Stimulated activated CD4-positive, alpha-beta T cell treated with anti-CD3 and anti-CD28 coated beads, Interleukin-4, amount 100 ng/mL, for 24 hours (primary cell): ENCODE data around the gene NR5A1.

Source experiments
- DNase-seq: peaks from one replicate; pipeline ENCODE4 v3.0.0-alpha.2; 2020

Gene NR5A1

GRCh38 chr9:124456341-124457078, 50.7 kb downstream of the NR5A1 start:
- DNase-seq: no peak

DNA sequence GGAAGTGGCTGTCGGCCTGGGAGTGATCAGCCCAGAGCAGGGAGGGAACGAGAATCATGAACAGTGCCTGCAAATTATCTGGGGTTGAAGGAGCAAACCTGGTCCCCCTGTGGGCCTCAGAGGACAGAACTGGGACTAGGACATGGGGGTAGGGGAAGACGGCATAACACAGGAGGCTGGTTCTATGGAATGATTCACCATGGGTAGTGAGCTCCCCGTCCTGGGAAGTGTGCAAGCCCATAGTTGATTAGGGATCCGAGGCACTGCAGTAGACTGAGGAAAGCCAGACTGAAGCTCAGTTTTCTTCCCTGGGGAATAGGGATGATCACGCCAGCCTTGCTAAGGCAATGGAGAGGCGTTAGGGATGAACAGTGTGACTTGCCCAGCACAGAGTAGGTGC, 51.4 kb downstream of the NR5A1 start:
- no peak for DNase-seq

- no peak for DNase-seq
These were observed 52.3 kb downstream of the NR5A1 start for GRCh38 chr9:124454791-124455443.

DNA sequence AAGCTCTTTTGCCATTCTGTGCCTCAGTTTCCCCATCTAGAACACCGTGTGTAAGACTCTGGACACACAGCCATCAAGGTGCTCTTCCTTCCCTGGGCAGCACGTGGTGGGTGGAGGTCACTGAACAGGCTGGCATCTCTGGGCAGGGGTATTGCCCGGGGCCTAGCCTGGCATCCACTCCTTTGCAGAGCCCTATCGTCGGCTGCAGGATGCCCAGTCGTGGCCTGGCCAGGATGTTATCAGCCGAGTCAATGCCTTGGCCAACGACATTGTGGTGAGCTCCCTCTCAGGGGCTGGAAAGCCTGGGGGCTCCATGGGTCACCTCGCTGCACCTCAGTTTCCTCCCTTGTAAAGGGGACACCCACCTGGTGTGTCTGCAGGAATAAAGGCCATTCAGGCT, 52.9 kb downstream of the NR5A1 start:
- no peak for DNase-seq

GRCh38 chr9:124453586-124454191, 53.5 kb downstream of the NR5A1 start:
- no peak for DNase-seq

- no peak for DNase-seq
These were observed 54.2 kb downstream of the NR5A1 start for GRCh38 chr9:124452841-124453585.

GRCh38 chr9:124452326-124452725, 54.9 kb downstream of the NR5A1 start:
- DNase-seq: no peak

DNA sequence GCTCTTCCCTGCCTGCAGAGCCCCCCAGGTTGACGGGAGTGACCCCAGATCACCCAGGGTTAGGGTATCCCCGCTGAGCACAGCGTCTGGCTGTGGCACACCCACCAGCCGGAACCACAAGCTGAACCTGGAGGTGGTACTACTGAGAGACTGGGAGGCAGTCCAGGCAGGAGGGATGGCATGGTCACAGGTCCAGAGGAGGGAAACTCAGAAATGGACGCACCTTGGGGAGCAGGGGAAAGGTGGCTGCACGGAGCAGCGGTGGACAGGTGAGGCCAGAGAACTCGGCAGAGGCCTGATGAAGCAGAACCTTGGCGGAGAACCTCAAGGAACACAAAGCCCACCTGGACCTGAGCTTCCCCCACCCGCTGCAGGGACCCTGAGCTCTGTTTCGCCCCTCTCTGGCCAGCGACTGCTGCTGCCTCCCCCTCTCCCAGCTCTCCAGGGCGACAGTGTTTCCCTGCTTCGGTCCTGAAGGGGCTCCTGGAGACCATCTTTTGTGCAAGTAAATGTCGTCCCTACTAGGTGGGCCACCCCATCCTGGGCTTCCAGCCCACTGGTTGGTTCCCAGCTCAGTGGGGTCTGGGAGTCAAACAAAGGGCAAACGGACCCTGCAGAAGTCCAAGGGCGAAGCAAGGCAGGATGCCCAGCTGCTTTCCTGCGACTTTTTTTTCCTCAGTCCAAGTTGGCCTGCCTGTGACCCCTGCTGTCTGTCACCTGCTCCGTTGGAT, 56.1 kb downstream of the NR5A1 start:
- DNase-seq: no peak

DNA sequence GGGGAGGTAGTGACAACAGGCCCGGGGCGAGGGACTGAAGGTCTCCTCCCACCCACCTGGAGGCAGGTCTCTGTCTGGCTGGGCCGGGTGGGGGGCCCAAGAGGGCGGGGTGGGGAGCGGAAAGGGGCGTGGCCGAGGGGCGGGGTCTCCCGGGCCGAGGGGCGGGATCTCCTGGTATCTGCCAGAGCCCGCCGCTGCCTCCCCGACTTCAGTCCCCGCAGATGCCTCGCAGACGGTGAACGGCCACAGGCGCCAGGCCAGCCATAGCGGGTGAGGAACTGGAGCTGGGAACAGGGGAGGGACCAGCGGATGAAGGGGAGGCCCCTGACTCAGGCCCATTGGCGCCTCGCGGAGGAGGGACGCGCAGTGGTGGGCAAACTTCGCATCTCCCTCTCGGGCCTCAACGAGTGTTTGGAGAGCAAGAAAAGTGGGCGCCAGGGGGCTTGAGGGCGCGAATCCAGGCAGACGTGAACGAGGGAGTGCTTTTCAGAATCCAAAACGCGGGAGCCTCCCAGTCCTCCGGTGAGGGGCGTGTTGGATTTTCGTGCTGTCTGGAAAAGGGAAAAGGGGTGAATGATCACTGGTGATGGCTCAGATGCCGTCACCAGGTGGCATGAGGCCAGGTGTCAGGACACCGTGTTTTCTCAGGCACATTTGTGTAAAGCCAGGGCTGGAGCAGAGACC, 56.8 kb downstream of the NR5A1 start, which contains the start of gene ADGRD2:
Gene ADGRD2 (plus strand): TSS at position 211 of the 684 bp plus-strand sequence. CDS start 1,216 bp downstream, outside the sequence.
- no peak for DNase-seq

DNA sequence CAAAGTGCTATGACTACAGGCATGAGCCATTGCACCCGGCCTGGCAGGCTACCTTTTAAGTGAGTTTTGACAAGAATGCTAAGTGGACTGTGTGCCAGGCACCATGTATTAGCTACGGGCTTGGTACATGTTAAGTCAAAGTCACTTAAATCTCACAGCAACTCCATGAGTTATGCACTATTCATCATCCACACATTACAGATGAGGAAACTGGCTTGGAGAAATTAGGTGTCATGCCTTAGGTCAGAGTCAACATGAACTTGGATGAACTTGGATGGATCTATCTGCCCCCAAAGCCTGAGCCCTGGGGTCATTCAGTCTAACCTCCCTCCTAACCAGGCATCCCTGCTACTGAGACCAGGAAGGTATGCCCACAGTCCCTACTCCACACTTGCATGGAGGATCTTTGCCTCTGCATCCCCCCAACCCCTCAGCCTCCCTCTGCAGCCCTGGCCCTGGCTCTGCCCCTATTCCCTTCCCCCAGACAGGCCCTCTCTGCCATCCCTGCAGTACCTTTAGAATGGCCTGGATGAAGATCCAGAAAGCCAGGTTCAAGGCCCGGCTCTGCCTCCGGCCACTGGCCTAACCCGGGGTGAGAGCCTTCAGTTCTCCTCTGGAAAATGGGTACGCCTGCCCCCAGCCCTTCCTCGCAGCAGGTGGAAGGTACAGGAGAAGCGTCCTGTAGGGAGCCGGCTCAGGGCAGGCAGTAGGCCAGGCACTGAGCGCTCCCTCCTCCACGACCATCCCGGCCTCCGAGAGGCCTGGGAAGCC, 57.6 kb downstream of the NR5A1 start:
- no peak for DNase-seq

DNA sequence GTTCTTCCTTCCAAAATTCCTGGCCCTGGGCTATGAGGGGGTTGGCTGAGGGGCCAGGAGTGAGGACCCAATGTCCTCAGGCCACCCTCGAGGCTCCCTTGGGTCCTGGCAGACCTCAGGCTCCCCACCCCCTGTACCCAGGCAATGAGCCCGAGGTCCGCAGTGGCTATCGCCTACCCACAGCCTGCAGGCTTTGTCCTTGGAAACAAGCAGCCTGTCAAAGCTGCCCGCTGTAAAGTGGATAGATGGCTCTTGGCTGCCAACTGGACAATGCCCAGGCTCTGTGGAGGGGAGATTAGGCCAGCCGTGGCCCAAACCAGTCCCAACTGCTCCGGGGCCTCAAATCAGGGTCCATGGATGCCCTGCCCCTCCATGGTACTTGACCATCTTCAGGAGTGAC, 59.2 kb downstream of the NR5A1 start:
- no peak for DNase-seq

GRCh38 chr9:124447297-124447661, 59.9 kb downstream of the NR5A1 start:
- DNase-seq: no peak

DNA sequence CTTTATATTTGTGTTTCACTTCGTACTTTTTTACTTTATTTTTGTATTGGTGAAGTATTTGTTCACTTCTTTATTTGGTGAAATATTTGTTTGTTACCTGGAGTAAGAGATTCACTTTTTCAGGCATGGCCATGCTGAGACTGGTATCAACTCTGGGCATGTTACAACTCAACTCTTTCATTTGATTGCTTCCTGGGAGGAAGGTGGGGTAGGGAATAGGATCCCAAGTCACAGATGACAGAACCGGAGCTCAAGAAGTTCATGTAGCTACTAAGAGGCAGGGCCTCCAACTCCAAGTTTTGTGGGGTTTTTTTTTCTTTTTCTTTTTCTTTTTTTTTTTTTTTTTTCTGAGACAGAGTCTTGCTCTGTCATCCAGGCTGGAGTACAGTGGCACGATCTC, 63.0 kb downstream of the NR5A1 start:
- DNase-seq: no peak

DNA sequence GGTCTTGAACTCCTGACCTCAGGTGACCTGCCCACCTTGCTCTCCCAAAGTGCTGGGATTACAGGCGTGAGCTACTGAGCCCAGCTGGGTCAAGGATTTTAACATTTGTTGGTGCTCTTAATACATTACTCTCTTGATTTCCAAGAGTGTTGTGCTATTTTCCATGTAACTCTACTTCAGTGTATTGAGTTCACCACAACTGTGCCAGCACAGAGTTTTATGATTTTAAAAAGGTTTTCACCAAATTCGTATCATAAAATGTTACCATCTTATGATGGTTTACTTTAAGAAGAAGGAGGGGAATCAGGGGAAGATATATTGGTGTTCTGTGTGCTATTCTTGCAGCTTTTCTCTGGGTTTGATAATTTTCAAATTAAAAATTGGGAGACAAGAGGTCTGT, 63.6 kb downstream of the NR5A1 start:
- no peak for DNase-seq

DNA sequence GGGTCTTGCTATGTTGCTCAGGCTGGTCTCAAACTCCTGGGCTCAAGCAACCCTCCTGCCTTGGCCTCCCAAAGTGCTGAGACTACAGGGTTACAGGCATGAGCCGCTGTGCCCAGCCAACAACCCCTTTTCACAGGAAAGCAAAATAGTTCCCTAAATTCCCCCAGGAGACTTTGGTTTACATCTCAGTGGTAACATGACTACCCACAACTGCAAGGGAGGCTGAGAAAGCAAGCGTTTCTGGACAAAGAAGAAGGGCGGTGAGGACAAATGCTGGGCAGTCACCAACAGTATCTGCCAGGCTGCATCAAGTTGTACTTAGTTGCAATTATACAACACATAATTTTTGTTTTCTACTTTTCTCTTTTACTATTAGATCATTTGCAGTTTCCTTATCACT, 64.4 kb downstream of the NR5A1 start:
- DNase-seq: no peak

DNA sequence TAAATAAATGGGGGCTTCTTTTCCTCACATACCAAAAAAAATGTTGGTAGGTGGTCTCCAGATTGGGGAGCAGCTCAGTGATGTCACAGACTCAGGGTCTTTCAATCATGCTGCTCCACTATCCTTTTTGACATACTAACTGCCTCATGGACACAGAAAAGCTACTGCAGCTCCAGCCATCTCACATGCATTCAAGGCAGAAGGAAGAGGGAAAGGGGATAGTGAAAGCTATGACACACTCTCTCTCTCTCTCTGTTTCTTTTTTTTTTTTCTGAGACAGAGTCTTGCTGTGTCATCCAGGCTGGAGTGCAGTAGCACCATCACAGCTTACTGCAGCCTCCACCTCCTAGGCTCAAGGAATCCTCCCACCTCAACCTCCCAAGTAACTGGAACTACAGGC, 64.8 kb downstream of the NR5A1 start:
- no peak for DNase-seq

GRCh38 chr9:124441291-124441690, 65.9 kb downstream of the NR5A1 start:
- no peak for DNase-seq

GRCh38 chr9:124440786-124441185, 66.4 kb downstream of the NR5A1 start:
- DNase-seq: no peak

DNA sequence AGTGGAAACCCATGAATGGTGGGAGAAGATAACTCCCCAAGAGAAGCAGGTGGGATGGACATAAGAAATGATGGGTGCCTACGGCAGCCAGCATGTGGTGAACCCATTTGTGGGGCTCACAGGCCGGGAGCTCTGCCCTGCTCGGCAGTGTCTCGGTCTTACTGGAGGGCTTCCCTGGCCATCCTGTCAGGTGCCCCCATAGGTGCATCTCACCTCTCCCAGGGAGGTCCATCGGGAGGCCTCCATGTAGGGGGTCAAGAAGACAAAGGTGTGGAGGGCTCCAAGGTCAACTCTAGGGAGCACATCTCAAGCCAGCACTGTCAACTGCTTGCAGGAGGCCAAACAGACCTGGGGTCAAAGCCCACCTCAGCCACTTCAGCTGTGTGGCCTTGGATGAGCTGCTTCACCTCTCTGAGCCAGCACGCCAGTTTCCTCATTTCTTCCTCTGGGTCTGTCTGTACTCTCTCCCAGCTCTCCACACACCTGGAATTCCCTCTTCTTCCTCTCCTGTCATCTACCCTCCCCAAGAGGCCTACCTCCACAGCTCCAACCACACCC, 67.4 kb downstream of the NR5A1 start:
- DNase-seq: no peak

DNA sequence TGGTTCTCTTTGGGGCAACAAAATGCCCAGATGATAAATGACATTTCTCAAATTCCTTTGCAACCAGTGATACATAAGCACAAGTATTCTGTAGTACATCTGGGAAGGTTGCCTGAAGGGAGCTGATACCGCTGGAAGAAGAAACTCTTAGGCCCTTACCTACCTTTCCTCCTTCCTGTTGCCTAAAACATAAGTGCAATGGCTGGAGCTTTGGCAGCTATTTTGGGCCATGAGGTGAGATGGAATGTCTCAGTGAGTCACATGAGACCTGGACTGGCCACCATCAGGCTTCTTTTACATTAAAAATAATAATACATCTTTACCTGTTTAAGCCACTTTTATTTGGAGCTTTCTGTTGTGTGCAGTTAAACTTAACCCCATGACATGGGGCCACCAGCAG, 68.1 kb downstream of the NR5A1 start:
- no peak for DNase-seq

- no peak for DNase-seq
These were observed 69.1 kb downstream of the NR5A1 start for GRCh38 chr9:124438091-124438490.
